Measurements from ENCODE around the gene EPHB4. TPM values are rescaled to one million over a fixed set of nuclear protein-coding genes. Genes with fewer than 3 reads are reported as not detected.
"Not testable (repeated sequence)": the region's sequence is repeated elsewhere in the genome, so short reads cannot be mapped to it uniquely, and the experiment has no call there.

Gene EPHB4
- total RNA-seq, 1 donor from 2014 or later: 99.1 TPM

DNA sequence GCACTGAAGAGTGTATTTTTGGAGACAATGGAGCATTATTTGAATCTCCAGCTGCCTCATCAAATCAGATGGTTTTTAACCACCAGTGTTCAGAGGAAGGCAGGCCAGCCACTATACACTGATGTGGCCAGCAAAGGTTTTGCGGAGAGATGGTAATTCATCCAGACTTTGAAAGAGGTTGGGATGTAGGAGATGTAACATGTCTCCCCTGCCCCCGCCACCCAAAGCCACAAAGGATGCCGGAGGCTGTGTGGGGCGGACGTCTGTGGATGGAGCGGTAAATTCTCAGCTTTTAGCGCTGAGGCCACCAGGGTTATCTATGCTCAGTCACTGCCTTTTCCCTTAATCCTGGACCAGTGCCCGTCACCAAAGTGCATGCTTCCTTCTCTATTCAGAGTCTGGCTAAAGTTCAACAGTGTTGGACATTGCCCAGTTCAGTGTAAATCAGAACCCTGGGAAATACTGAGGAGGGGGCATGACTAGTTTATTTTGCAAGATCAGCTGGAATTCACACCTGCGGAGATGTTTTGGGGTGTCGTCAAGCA is 36.2 kb upstream of the EPHB4 start:
- no peak overlapping the region for H3K4me3 ChIP-seq (ENCODE audit: low read depth, low read length)
- no peak for DNase-seq (ENCODE audit: low read depth)
- TF ChIP-seq, protein P1, sequence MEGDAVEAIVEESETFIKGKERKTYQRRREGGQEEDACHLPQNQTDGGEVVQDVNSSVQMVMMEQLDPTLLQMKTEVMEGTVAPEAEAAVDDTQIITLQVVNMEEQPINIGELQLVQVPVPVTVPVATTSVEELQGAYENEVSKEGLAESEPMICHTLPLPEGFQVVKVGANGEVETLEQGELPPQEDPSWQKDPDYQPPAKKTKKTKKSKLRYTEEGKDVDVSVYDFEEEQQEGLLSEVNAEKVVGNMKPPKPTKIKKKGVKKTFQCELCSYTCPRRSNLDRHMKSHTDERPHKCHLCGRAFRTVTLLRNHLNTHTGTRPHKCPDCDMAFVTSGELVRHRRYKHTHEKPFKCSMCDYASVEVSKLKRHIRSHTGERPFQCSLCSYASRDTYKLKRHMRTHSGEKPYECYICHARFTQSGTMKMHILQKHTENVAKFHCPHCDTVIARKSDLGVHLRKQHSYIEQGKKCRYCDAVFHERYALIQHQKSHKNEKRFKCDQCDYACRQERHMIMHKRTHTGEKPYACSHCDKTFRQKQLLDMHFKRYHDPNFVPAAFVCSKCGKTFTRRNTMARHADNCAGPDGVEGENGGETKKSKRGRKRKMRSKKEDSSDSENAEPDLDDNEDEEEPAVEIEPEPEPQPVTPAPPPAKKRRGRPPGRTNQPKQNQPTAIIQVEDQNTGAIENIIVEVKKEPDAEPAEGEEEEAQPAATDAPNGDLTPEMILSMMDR (conservative IDR thresholded peaks at IDR 0.05; ENCODE audit: low read depth, low read length): no peak

GRCh38 chr7:100861616-100861985 is 34.3 kb upstream of the EPHB4 start:
- TF ChIP-seq, protein P1 (conservative IDR thresholded peaks at IDR 0.05; ENCODE audit: low read depth, low read length): no peak
- no peak for DNase-seq (ENCODE audit: low read depth)
- H3K4me3 ChIP-seq (ENCODE audit: low read depth, low read length): no peak overlapping the region

DNA sequence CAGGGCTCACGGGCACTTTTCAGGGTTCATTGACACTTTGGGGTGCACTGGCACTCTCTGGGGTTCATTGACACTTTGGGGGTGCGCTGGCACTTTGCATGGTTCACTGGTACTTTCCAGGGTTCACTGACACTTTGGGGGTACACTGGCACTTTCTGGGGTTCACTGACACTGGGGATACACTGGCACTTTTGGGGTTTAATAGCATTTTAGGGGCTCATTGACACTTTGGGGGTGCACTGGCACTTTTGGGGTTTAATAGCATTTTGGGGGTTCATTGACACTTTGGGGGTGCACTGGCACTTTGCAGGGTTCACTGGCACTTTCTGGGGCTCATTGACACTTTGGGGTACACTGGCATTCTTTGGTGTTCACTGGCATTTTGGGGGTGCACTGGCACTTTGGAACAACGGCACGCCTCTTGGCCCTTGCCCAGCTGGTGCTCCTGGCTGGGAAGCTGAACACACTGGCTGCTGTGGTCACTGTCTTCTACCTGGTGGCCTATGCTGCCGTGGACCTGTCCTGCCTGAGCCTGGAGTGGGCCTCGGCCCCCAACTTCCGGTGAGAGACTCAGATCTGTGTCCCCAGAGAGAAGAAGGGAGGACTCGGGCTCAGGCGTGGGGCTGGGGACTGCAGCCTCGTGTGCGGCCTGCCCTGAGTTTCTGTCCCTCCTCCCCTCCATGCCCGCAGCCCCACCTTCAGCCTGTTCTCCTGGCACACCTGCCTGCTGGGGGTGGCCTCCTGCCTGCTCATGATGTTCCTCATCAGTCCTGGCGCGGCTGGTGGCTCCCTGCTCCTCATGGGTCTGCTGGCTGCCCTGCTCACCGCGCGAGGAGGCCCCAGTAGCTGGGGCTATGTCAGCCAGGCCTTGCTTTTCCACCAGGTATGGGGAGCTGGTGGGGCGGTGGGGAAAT is 33.6 kb upstream of the EPHB4 start:
- TF ChIP-seq, protein P1 (conservative IDR thresholded peaks at IDR 0.05; ENCODE audit: low read depth, low read length): no peak
- DNase-seq (ENCODE audit: low read depth): no peak

DNA sequence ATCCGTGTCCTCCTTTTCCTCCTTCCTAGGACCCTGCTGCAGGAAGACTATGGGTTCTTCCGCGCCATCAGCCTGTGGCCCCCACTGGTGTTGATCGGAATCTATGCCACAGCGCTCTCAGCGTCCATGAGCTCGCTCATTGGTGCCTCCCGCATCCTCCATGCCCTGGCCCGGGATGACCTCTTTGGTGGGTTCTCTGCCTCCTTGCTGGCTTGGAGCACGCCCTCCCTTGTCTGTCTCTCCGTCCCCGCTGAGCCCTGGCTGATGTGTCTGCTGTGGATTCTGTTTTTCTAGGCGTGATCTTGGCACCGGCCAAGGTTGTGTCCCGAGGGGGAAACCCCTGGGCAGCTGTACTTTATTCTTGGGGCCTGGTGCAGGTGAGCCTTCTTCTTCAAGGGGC is 32.5 kb upstream of the EPHB4 start:
- no peak overlapping the region for H3K4me3 ChIP-seq (ENCODE audit: low read depth, low read length)
- no peak for DNase-seq (ENCODE audit: low read depth)
- TF ChIP-seq, protein P1 (conservative IDR thresholded peaks at IDR 0.05; ENCODE audit: low read depth, low read length): no peak

More for the DNA sequence above, 33.6 kb upstream of the EPHB4 start:
- no peak overlapping the region for H3K4me3 ChIP-seq (ENCODE audit: low read depth, low read length)

GRCh38 chr7:100856871-100857282 is 29.6 kb upstream of the EPHB4 start:
- H3K4me3 ChIP-seq (ENCODE audit: low read depth, low read length): no peak overlapping the region
- DNase-seq (ENCODE audit: low read depth): no peak
- TF ChIP-seq, protein P1 (conservative IDR thresholded peaks at IDR 0.05; ENCODE audit: low read depth, low read length): no peak

DNA sequence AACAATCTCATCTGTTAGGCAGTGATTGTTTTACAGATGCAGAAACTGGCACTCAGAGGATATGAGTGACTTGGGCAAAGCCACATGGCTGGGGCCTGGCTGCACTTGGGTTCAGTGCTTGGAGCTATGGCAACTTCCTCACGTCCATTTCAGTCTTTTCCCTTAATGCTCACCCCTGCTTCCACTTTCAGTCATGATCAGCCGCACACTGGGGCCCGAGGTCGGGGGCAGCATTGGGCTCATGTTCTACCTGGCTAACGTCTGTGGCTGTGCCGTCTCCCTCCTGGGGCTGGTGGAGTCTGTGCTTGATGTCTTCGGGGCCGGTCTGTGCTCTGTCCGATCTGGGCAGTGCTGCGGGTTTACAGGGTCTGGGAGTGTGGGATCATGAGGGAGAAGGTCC is 28.2 kb upstream of the EPHB4 start:
- TF ChIP-seq, protein P1 (conservative IDR thresholded peaks at IDR 0.05; ENCODE audit: low read depth, low read length): no peak
- DNase-seq (ENCODE audit: low read depth): no peak
- no peak overlapping the region for H3K4me3 ChIP-seq (ENCODE audit: low read depth, low read length)

DNA sequence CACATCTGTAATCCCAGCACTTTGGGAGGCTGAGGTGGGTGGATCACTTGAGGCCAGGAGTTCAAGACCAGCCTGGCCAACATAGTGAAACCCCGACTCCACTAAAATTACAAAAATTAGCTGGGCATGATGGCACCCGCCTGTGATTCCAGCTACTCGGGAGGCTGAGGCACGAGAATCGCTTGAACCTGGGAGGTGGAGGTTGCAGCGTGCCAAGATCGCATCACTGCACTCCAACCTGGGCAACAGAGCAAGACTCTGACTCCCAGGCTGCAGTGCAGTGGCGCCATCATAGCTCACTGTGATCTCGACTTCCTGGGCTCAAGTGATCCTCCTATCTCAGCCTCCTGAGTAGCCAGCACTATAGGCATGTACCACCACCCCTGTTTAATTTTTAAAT is 27.6 kb upstream of the EPHB4 start:
- DNase-seq (ENCODE audit: low read depth); H3K4me3 ChIP-seq (ENCODE audit: low read depth, low read length): not testable (repeated sequence)

Data from epithelial cell of proximal tubule (primary cell).